NCI-H1048 (cell line): ENCODE measurements around the gene RAB7A.
"Not testable (repeated sequence)": the region's sequence is repeated elsewhere in the genome, so short reads cannot be mapped to it uniquely, and the experiment has no call there.

Experiments used
- DNase-seq: peaks from one replicate; lab custom pipeline; 2025; lab: John Stamatoyannopoulos, UW

Gene RAB7A

GRCh38 chr3:128820252-128820839 is 94.4 kb downstream of the RAB7A start:
- no peak for DNase-seq

- no peak for DNase-seq
Measured at GRCh38 chr3:128823008-128823407, 97.0 kb downstream of the RAB7A start.

GRCh38 chr3:128823631-128824030 is 97.6 kb downstream of the RAB7A start:
- no peak for DNase-seq

GRCh38 chr3:128824132-128824850 is 98.3 kb downstream of the RAB7A start:
- no peak for DNase-seq

- DNase-seq = no peak
Measured at GRCh38 chr3:128825117-128825725, 99.2 kb downstream of the RAB7A start.

GRCh38 chr3:128829087-128829486 is 103.1 kb downstream of the RAB7A start:
- DNase-seq = not testable (repeated sequence)

GRCh38 chr3:128829925-128830625 is 104.1 kb downstream of the RAB7A start:
- not testable (repeated sequence) for DNase-seq

- DNase-seq = not testable (repeated sequence)
Measured at GRCh38 chr3:128830762-128831161, 104.8 kb downstream of the RAB7A start.

GRCh38 chr3:128832979-128833378 is 107.0 kb downstream of the RAB7A start:
- not testable (repeated sequence) for DNase-seq

GRCh38 chr3:128835096-128835495 is 109.1 kb downstream of the RAB7A start:
- no peak for DNase-seq

- DNase-seq = no peak
Measured at GRCh38 chr3:128841926-128842920, 116.2 kb downstream of the RAB7A start.

GRCh38 chr3:128844502-128844901 is 118.5 kb downstream of the RAB7A start:
- no peak for DNase-seq

GRCh38 chr3:128845119-128845777 is 119.3 kb downstream of the RAB7A start:
- DNase-seq = no peak

- no peak for DNase-seq
Measured at GRCh38 chr3:128845778-128846485, 119.9 kb downstream of the RAB7A start.

GRCh38 chr3:128846486-128846891 is 120.5 kb downstream of the RAB7A start:
- DNase-seq = no peak

- no peak for DNase-seq
Measured at GRCh38 chr3:128847666-128848370, 121.8 kb downstream of the RAB7A start.

- no peak for DNase-seq
Measured at GRCh38 chr3:128848936-128849335, 123.0 kb downstream of the RAB7A start.

- DNase-seq = no peak
Measured at GRCh38 chr3:128849911-128850455, 124.0 kb downstream of the RAB7A start.

GRCh38 chr3:128850544-128850943 is 124.6 kb downstream of the RAB7A start:
- no peak for DNase-seq
